K562 (cell line): Measurements from ENCODE around the gene COQ8B. TPM values are rescaled to one million over a fixed set of nuclear protein-coding genes. Genes with fewer than 3 reads are reported as not detected.
"Not testable (repeated sequence)": the region's sequence is repeated elsewhere in the genome, so short reads cannot be mapped to it uniquely, and the experiment has no call there.

Experiments used
- ATAC-seq: fragments of 200-7000 bp; cut with Tn5 transposase; 3 replicates; pipeline ENCODE4 v1.9.1; 2020; ENCODE audit warnings: moderate library complexity
- BruUV-seq: library from RNA; stranded (reverse); fragments of 400-500 nt; replicated peaks from 2 replicates; lab custom pipeline; 2021; lab: Mats Ljungman, UMichigan
- CTCF ChIA-PET: fragments of 300-600 bp; formaldehyde crosslinking; extraction: SDS; loops from one replicate; lab custom pipeline; 2021; ENCODE audit warnings: low intra/inter-chr PET ratio; lab: Yijun Ruan, JAX
- POLR2A ChIA-PET: fragments of 300-600, 350-650 bp; sonication (Branson Sonifier 250); formaldehyde crosslinking; extraction: SDS; loops from one replicate; lab custom pipeline; 2021; ENCODE audit warnings: antibody characterized with exemption, inconsistent platforms; lab: Yijun Ruan, JAX
- DNase-seq, 4 experiments: peaks; one replicate each; pipeline versions ENCODE4 v3.0.0 to v3.0.0-alpha.2; 2011 to 2018; ENCODE audit warnings: low spot score in 3 of 4, mixed read lengths in 3 of 4; ENCODE audit errors: extremely low read depth in 1 of 4
- FAIRE-seq: peaks from 2 replicates; lab custom pipeline; 2011; peaks lifted over from hg19 to GRCh38; lab: Jason Lieb, UNC
- H2AFZ ChIP-seq: 2 replicates; pipeline ENCODE4 v1.6.0; 2011; ENCODE audit warnings: low read depth, low read length, control low read depth, inconsistent platforms
- H3K27ac ChIP-seq: fragments of 200-600 bp; 3 replicates; pipeline ENCODE4 v1.8.0; 2011; ENCODE audit warnings: low read depth, mild to moderate bottlenecking, control low read depth, inconsistent platforms, low read length, moderate library complexity, mixed read lengths; ENCODE audit errors: extremely low read depth
- H3K27me3 ChIP-seq, 2 experiments: fragments of 300-600 bp in 1 of 2; 2 replicates in 1 of 2; 3 replicates in 1 of 2; pipeline versions ENCODE4 v1.6.0 to v1.8.0; 2011; ENCODE audit warnings: inconsistent platforms in 2 of 2, low read length in 2 of 2, mild to moderate bottlenecking in 1 of 2, mixed read lengths in 1 of 2, moderate library complexity in 1 of 2; ENCODE audit not compliant: control insufficient read depth in 2 of 2, insufficient read depth in 2 of 2
- H3K36me3 ChIP-seq: fragments of 300-600 bp; 3 replicates; pipeline ENCODE4 v1.8.0; 2011; ENCODE audit warnings: mild to moderate bottlenecking, low read length, inconsistent platforms; ENCODE audit not compliant: control insufficient read depth, insufficient read depth
- H3K4me1 ChIP-seq, 2 experiments: fragments of 200-600 bp in 1 of 2; replicated peaks in 1 of 2; 2 replicates in 1 of 2; 3 replicates in 1 of 2; pipeline versions ENCODE4 v1.5.1 to v1.8.0; 2011; ENCODE audit warnings: inconsistent platforms in 2 of 2, low read length in 2 of 2, mild to moderate bottlenecking in 1 of 2, mixed read lengths in 1 of 2, moderate library complexity in 1 of 2; ENCODE audit not compliant: control insufficient read depth in 2 of 2, insufficient read depth in 2 of 2
- H3K4me2 ChIP-seq: 2 replicates; pipeline ENCODE4 v1.6.1; 2011; ENCODE audit warnings: low read length, control low read depth, inconsistent platforms, mixed read lengths; ENCODE audit not compliant: insufficient read depth
- H3K4me3 ChIP-seq: fragments of 200-600 bp; sonication (generic), shearing (Covaris generic); 2 replicates; pipeline ENCODE4 v1.5.1; 2016; ENCODE audit warnings: control low read depth, inconsistent platforms
- H3K79me2 ChIP-seq: fragments of 200-600 bp; 3 replicates; pipeline ENCODE4 v1.8.0; 2011; ENCODE audit warnings: low read length, inconsistent platforms; ENCODE audit not compliant: control insufficient read depth, insufficient read depth
- H3K9ac ChIP-seq, 2 experiments: 2 replicates each; pipeline versions ENCODE4 v1.6.0 to v1.6.1; 2011; ENCODE audit warnings: low read depth in 2 of 2, low read length in 2 of 2, control low read depth in 1 of 2, inconsistent platforms in 1 of 2, mild to moderate bottlenecking in 1 of 2, mixed read lengths in 1 of 2; ENCODE audit not compliant: insufficient read depth in 1 of 2
- H3K9me1 ChIP-seq: one replicate; pipeline ENCODE4 v1.6.0; 2011; ENCODE audit warnings: inconsistent platforms, mild to moderate bottlenecking, low read length, moderate library complexity; ENCODE audit not compliant: control insufficient read depth, insufficient read depth
- H3K9me3 ChIP-seq: replicated peaks from 2 replicates; pipeline ENCODE4 v1.5.1; 2011; ENCODE audit warnings: low read depth, low read length, inconsistent platforms; ENCODE audit not compliant: control insufficient read depth, insufficient read depth
- H4K20me1 ChIP-seq: replicated peaks from 2 replicates; pipeline ENCODE4 v1.6.1; 2011; ENCODE audit warnings: low read length, inconsistent platforms, mixed read lengths; ENCODE audit not compliant: control insufficient read depth, insufficient read depth
- CSDE1 ChIP-seq, 2 experiments: fragments of 450-650 bp; IDR thresholded peaks; 2 replicates each; pipeline ENCODE4 v1.6.1; 2016; ENCODE audit warnings: mild to moderate bottlenecking in 1 of 2
- MLLT1 ChIP-seq, 2 experiments: fragments of 450-650 bp; IDR thresholded peaks; 2 replicates each; pipeline ENCODE4 v1.6.1; 2016
- NFRKB ChIP-seq: fragments of 450-650 bp; IDR thresholded peaks from 2 replicates; pipeline ENCODE4 v1.6.1; 2016; ENCODE audit warnings: low read depth
- POLR2A ChIP-seq: fragments of 450-650 bp; conservative IDR thresholded peaks from 2 replicates; pipeline ENCODE4 v1.6.1; 2016
- POLR2AphosphoS5 ChIP-seq: IDR thresholded peaks from 2 replicates; pipeline ENCODE4 v1.6.1; 2011; ENCODE audit warnings: mild to moderate bottlenecking, low read depth, low read length, moderate library complexity; ENCODE audit not compliant: control insufficient read depth, insufficient read depth
- POLR2G ChIP-seq: fragments of 200-400 bp; formaldehyde crosslinking; IDR thresholded peaks from 2 replicates; pipeline ENCODE4 v1.6.1; 2017; ENCODE audit warnings: low read depth, mild to moderate bottlenecking, antibody characterized with exemption, low read length, moderate library complexity
- PREB ChIP-seq: sonication (generic); formaldehyde crosslinking; IDR thresholded peaks from 2 replicates; pipeline ENCODE4 v1.8.1; 2023; ENCODE audit warnings: mild to moderate bottlenecking, missing genetic modification reagents
- SUPT5H ChIP-seq: fragments of 450-650 bp; IDR thresholded peaks from 2 replicates; pipeline ENCODE4 v1.6.1; 2016
- TEAD2 ChIP-seq: fragments of 450-650 bp; IDR thresholded peaks from 2 replicates; pipeline ENCODE4 v1.6.1; 2016; ENCODE audit warnings: missing genetic modification characterization, control low read depth, missing compliant biosample characterization
- THRA ChIP-seq: fragments of 450-650 bp; IDR thresholded peaks from 2 replicates; pipeline ENCODE4 v1.6.1; 2017; ENCODE audit warnings: mild to moderate bottlenecking, moderate library complexity
- ZBTB1 ChIP-seq: sonication (generic); formaldehyde crosslinking; IDR thresholded peaks from 2 replicates; pipeline ENCODE4 v1.8.1; 2023; ENCODE audit warnings: missing genetic modification reagents, low read depth, mild to moderate bottlenecking, borderline replicate concordance
- ZNF766 ChIP-seq: fragments of 200-800 bp; sonication (Bioruptor generic); conservative IDR thresholded peaks from 2 replicates; pipeline ENCODE4 v1.6.1; 2016; ENCODE audit warnings: missing genetic modification characterization, missing compliant biosample characterization
- WGBS: fragments of 100-300 bp; shearing (Covaris generic); methylation state at CpG from one replicate; pipeline ENCODE4 v1.1.6; 2016; ENCODE audit warnings: low coverage, mixed read lengths; ENCODE audit not compliant: insufficient coverage; ENCODE audit errors: missing lambda C conversion rate; 5-methylcytosine and 5-hydroxymethylcytosine counted together
- in situ Hi-C: fragments of 300-500 bp; cut with MboI; formaldehyde crosslinking; loops from 4 replicates; pipeline ENCODE4 v1.15.0; 2018; ENCODE audit warnings: inconsistent platforms, mixed read lengths
- intact Hi-C: fragments of 100-400 bp; cut with micrococcal nuclease; formaldehyde crosslinking; loops from 2 replicates; pipeline ENCODE4 v1.14.2; 2022
- polyA plus RNA-seq, 8 experiments: library from polyadenylated mRNA; depleted of rRNA in 4 of 8; stranded (reverse) in 5 of 8; unstranded in 3 of 8; fragments of >200 nt; fragmentation: Nextera tagmentation in 2 of 8; fragmentation: Illumina TruSeq in 1 of 8; extraction: Ambion mirVana in 2 of 8; extraction: Trizol in 1 of 8; gene quantifications; 2 replicates each; pipeline versions ENCODE4 v1.2.1 to v1.2.3, GENCODE V29; 2011 to 2014; ENCODE audit warnings: inconsistent platforms in 1 of 8, missing spikeins in 1 of 8
- total RNA-seq, 7 experiments: library from RNA; depleted of rRNA in 6 of 7; stranded (reverse); fragments of >200 nt in 6 of 7; fragmentation: Illumina TruSeq in 2 of 7; extraction: Trizol in 2 of 7; gene quantifications; 2 replicates each; pipeline versions ENCODE4 v1.2.1 to v1.2.3, GENCODE V29; 2011 to 2021; ENCODE audit warnings: low replicate concordance in 1 of 7

The COQ8B gene
- total and polyA plus RNA-seq, 9 of the 15 experiments (the other 6 are each of a cell fraction or from before 2014, with no cell fraction given) = 0.41 to 32.3 (median 12.9) TPM

GRCh38 chr19:40766385-40766784 is 49.7 kb upstream of the COQ8B start:
- H3K9me1 ChIP-seq, H4K20me1 ChIP-seq, CTCF ChIA-PET, in situ Hi-C loops, H3K79me2 ChIP-seq, H3K27me3 ChIP-seq, FAIRE-seq, H3K4me2 ChIP-seq, H2AFZ ChIP-seq, DNase-seq, H3K9me3 ChIP-seq, H3K4me3 ChIP-seq, H3K27ac ChIP-seq, intact Hi-C loops, BruUV-seq, H3K4me1 ChIP-seq, ATAC-seq, H3K9ac ChIP-seq: not testable (repeated sequence)
- WGBS = 95% methylated on average over 7 of the region's 13 CpGs
- TF ChIP-seq SUPT5H = 0 out of 2 replicates have a peak, but pooled peaks have one; percentile 49
- peak; percentile 34; the same call in 1 of the 2 replicates for TF ChIP-seq POLR2G
- TF ChIP-seq POLR2AphosphoS5 = 0 out of 2 replicates have a peak, but pooled peaks have one; percentile 15
- TF ChIP-seq POLR2A = peak; percentile 62
- peaks cover 52% of the 10 kb centered on the region for H3K36me3 ChIP-seq
- POLR2A ChIA-PET = interaction anchor here (0.6 to 2.0 kb wide), 5 partner anchors 8 to 232 kb away, joined by 3 to 7 read pairs (median 4); no protein-coding TSS in a partner anchor

- no peak for FAIRE-seq
- H3K36me3 ChIP-seq = peaks cover 77% of the 10 kb centered on the region
- ATAC-seq = no peak
- no peaks in the 10 kb centered on the region for H3K27me3 ChIP-seq
- intact Hi-C loops (no loop called here), in situ Hi-C loops (no loop called here)
- no peak overlapping the region for H3K27ac ChIP-seq
- H3K79me2 ChIP-seq = peaks cover 20% of the 10 kb centered on the region; the same call in 1 of the 3 replicates
- no peak overlapping the region for H3K4me2 ChIP-seq
- no peaks in the 10 kb centered on the region for H4K20me1 ChIP-seq
- peaks cover 0 to 4% of the 10 kb centered on the region in 2 experiments; a peak in 1 of 5 replicates for H3K4me1 ChIP-seq
- POLR2A ChIA-PET = interaction anchor here (0.7 kb wide), 1 partner anchor 14 kb away, joined by 3 read pairs; the partner anchor contains the start of gene ACTMAP
- H3K9me3 ChIP-seq = no peaks in the 10 kb centered on the region
- BruUV-seq = no TSS peak
- CTCF ChIA-PET = no interaction called here
- H2AFZ ChIP-seq = no peak overlapping the region
- no peak overlapping the region for H3K4me3 ChIP-seq
- WGBS = 88% methylated on average over 10 of the region's 10 CpGs
- H3K9ac ChIP-seq = no peak overlapping the region; a peak in 1 of 4 replicates
- DNase-seq = no peak
- no peaks in the 10 kb centered on the region for H3K9me1 ChIP-seq
- no peak for TF ChIP-seq ZNF766 (CRISPR knock-in tag)
- 0 out of 2 replicates have a peak, but pooled peaks have one; percentile 24 for TF ChIP-seq SUPT5H
- TF ChIP-seq CSDE1 (IDR thresholded peaks at IDR 0.05) = no peak
- TF ChIP-seq TEAD2 (tag) = no peak
- no peak for TF ChIP-seq PREB
- TF ChIP-seq POLR2G = 0 out of 2 replicates have a peak, but pooled peaks have one; percentile 0
- no peak for TF ChIP-seq MLLT1 (IDR thresholded peaks at IDR 0.05)
- no peak for TF ChIP-seq ZBTB1 (CRISPR knock-in tag)
- TF ChIP-seq NFRKB = no peak
- TF ChIP-seq THRA = no peak
Observed at GRCh38 chr19:40763963-40764362, 47.3 kb upstream of the COQ8B start.
